Liver (tissue), 9 donors: ENCODE measurements around the gene MYO5C. TPM values are rescaled to one million over a fixed set of nuclear protein-coding genes. Genes with fewer than 3 reads are reported as not detected.

Experiments
- DNase-seq: peaks from one replicate; pipeline ENCODE4 v3.0.0-alpha.2; 2017; ENCODE audit warnings: low spot score
- H3K27ac ChIP-seq, 2 donors: one replicate each; pipeline ENCODE4 v1.7.0; 2013; ENCODE audit warnings: inconsistent platforms in 2 of 2, low read length in 2 of 2, control low read depth in 1 of 2, low read depth in 1 of 2, mild to moderate bottlenecking in 1 of 2
- H3K27me3 ChIP-seq, 4 donors: one replicate each; pipeline versions ENCODE4 v1.6.1 to v1.7.0; 2013; ENCODE audit warnings: low read length in 3 of 4, inconsistent platforms in 1 of 4, mild to moderate bottlenecking in 1 of 4, moderate library complexity in 1 of 4; ENCODE audit not compliant: control insufficient read depth in 4 of 4, insufficient read depth in 4 of 4
- H3K36me3 ChIP-seq, 4 donors: one replicate each; pipeline versions ENCODE4 v1.6.1 to v1.7.0; 2013; ENCODE audit warnings: low read length in 3 of 4, mild to moderate bottlenecking in 3 of 4, low read depth in 1 of 4, moderate library complexity in 1 of 4; ENCODE audit not compliant: control insufficient read depth in 4 of 4, insufficient read depth in 3 of 4
- H3K4me1 ChIP-seq, 4 donors: one replicate each; pipeline versions ENCODE4 v1.6.1 to v1.7.0; 2013; ENCODE audit warnings: low read length in 3 of 4, mild to moderate bottlenecking in 3 of 4, moderate library complexity in 1 of 4; ENCODE audit not compliant: control insufficient read depth in 4 of 4, insufficient read depth in 4 of 4
- H3K4me3 ChIP-seq, 3 donors: one replicate each; pipeline versions ENCODE4 v1.6.1 to v1.7.0; 2013; ENCODE audit warnings: low read length in 3 of 3, control low read depth in 1 of 3, low read depth in 1 of 3, mild to moderate bottlenecking in 1 of 3
- H3K9ac ChIP-seq, 2 donors: one replicate each; pipeline ENCODE4 v1.7.0; 2013; ENCODE audit warnings: low read length in 2 of 2, mild to moderate bottlenecking in 2 of 2, moderate library complexity in 2 of 2, control low read depth in 1 of 2, low read depth in 1 of 2
- H3K9me3 ChIP-seq, 4 donors: one replicate each; pipeline versions ENCODE4 v1.6.1 to v1.7.0; 2013; ENCODE audit warnings: low read length in 3 of 4; ENCODE audit not compliant: control insufficient read depth in 4 of 4
- ATF3 ChIP-seq: IDR thresholded peaks from 2 replicates; pipeline ENCODE4 v1.6.1; 2016; ENCODE audit warnings: antibody characterized with exemption
- CTCF ChIP-seq: fragments of 150-350 bp; IDR thresholded peaks from 2 replicates; pipeline ENCODE4 v1.5.1; 2017; ENCODE audit warnings: improper control_type of control experiment, low read depth, low read length; ENCODE audit not compliant: missing input control
- EGR1 ChIP-seq, 2 donors: IDR thresholded peaks; 2 replicates each; pipeline ENCODE4 v1.6.1; 2016 to 2018; ENCODE audit warnings: antibody characterized with exemption in 2 of 2, low read depth in 2 of 2
- FOXA1 ChIP-seq: IDR thresholded peaks from 2 replicates; pipeline ENCODE4 v1.6.1; 2016; ENCODE audit warnings: antibody characterized with exemption
- FOXA2 ChIP-seq: IDR thresholded peaks from 2 replicates; pipeline ENCODE4 v1.6.1; 2016; ENCODE audit warnings: antibody characterized with exemption
- GABPA ChIP-seq, 2 donors: IDR thresholded peaks in 1 of 2; conservative IDR thresholded peaks in 1 of 2; 2 replicates each; pipeline ENCODE4 v1.6.1; 2016; ENCODE audit warnings: antibody characterized with exemption in 2 of 2, mild to moderate bottlenecking in 1 of 2, moderate library complexity in 1 of 2
- HNF4A ChIP-seq, 2 donors: conservative IDR thresholded peaks; 2 replicates each; pipeline ENCODE4 v1.6.1; 2016; ENCODE audit warnings: antibody characterized with exemption in 2 of 2, mild to moderate bottlenecking in 2 of 2
- HNF4G ChIP-seq: IDR thresholded peaks from 2 replicates; pipeline ENCODE4 v1.6.1; 2016; ENCODE audit warnings: antibody characterized with exemption
- JUND ChIP-seq, 2 donors: IDR thresholded peaks; 2 replicates each; pipeline ENCODE4 v1.6.1; 2016; ENCODE audit warnings: antibody characterized with exemption in 2 of 2
- MAX ChIP-seq: IDR thresholded peaks from 2 replicates; pipeline ENCODE4 v1.6.1; 2016; ENCODE audit warnings: antibody characterized with exemption
- NR2F2 ChIP-seq: IDR thresholded peaks from 2 replicates; pipeline ENCODE4 v1.6.1; 2016; ENCODE audit warnings: antibody characterized with exemption
- RAD21 ChIP-seq, 2 donors: IDR thresholded peaks; 2 replicates each; pipeline ENCODE4 v1.6.1; 2016; ENCODE audit warnings: antibody characterized with exemption in 2 of 2, mild to moderate bottlenecking in 2 of 2
- REST ChIP-seq: IDR thresholded peaks from 2 replicates; pipeline ENCODE4 v1.6.1; 2016; ENCODE audit warnings: antibody characterized with exemption, mild to moderate bottlenecking
- RXRA ChIP-seq, 2 donors: IDR thresholded peaks; 2 replicates each; pipeline ENCODE4 v1.6.1; 2017 to 2018; ENCODE audit warnings: antibody characterized with exemption in 2 of 2, mild to moderate bottlenecking in 1 of 2
- SP1 ChIP-seq: IDR thresholded peaks from 2 replicates; pipeline ENCODE4 v1.6.1; 2018; ENCODE audit warnings: antibody characterized with exemption, mild to moderate bottlenecking
- TAF1 ChIP-seq: conservative IDR thresholded peaks from 2 replicates; pipeline ENCODE4 v1.6.1; 2016; ENCODE audit warnings: antibody characterized with exemption, mild to moderate bottlenecking
- YY1 ChIP-seq: IDR thresholded peaks from 2 replicates; pipeline ENCODE4 v1.6.1; 2016; ENCODE audit warnings: antibody characterized with exemption, mild to moderate bottlenecking
- ZBTB33 ChIP-seq: IDR thresholded peaks from 2 replicates; pipeline ENCODE4 v1.6.1; 2016; ENCODE audit warnings: antibody characterized with exemption
- WGBS: extraction: QIAGEN DNeasy Blood & Tissue Kit; methylation state at CpG from one replicate; pipeline ENCODE4 v1.1.7; 2013; 5-methylcytosine and 5-hydroxymethylcytosine counted together
- polyA plus RNA-seq, 2 donors: library from polyadenylated mRNA; stranded (reverse) in 1 of 2; unstranded in 1 of 2; fragments of 200-250 nt in 1 of 2; fragments of >200 nt in 1 of 2; fragmentation: Nextera tagmentation in 1 of 2; extraction: Ambion mirVana in 1 of 2; gene quantifications; one replicate each; pipeline versions ENCODE4 v1.2.1 to v1.2.3, GENCODE V29; 2013 to 2015
- total RNA-seq, 2 donors: library from RNA; depleted of rRNA; stranded (reverse); fragments of >200 nt; gene quantifications; one replicate each; pipeline ENCODE4 v1.2.3, GENCODE V29; 2014
- donor health status: healthy.
- donor health status: healthy.
- donor health status: healthy.
- donor health status: healthy.
- donor health status: healthy.

MYO5C gene
- total and polyA plus RNA-seq, 4 donors: 1.9 to 8.6 (median 3.0) TPM

GRCh38 chr15:52184721-52185120, 110.9 kb downstream of the MYO5C start:
- Histone ChIP-seq H3K9me3 (no peaks in the 10 kb centered on the region), H3K4me1 (peaks cover 6 to 19% (median 7%) of the 10 kb centered on the region in 4 donors), H3K36me3 (no peaks in the 10 kb centered on the region), H3K4me3 (no peak overlapping the region), H3K27me3 (no peaks in the 10 kb centered on the region), H3K27ac (no peak overlapping the region), H3K9ac (no peak overlapping the region)
- TF ChIP-seq HNF4A (conservative IDR thresholded peaks at IDR 0.05) (peak; percentile 32 to 62), JUND (IDR thresholded peaks at IDR 0.05) (peak in 1 of 2 donors; percentile 30), RXRA (IDR thresholded peaks at IDR 0.05) (peak in 1 of 2 donors; percentile 68), FOXA2 (no peak), REST (peak; percentile 35), HNF4G (no peak), RAD21 (IDR thresholded peaks at IDR 0.05) (no peak), FOXA1 (peak; percentile 33), ZBTB33 (no peak), GABPA (IDR thresholded peaks at IDR 0.05 in 1 of 2, conservative IDR thresholded peaks at IDR 0.05 in 1 of 2) (no peak), SP1 (peak; percentile 75), EGR1 (IDR thresholded peaks at IDR 0.05; ENCODE audit: low read depth in 2 of 2) (peak in 1 of 2 donors; percentile 33), MAX (peak; percentile 20), TAF1 (no peak), CTCF (no peak), ATF3 (no peak), YY1 (peak; percentile 54), NR2F2 (peak; percentile 24)
- DNase-seq: no peak
- WGBS: 27% methylated on average over 5 of the region's 5 CpGs
